HS-5 (cell line): ENCODE measurements around the gene CNIH1.

Experiments used
- DNase-seq: peaks from one replicate; pipeline ENCODE4 v3.0.0-alpha.2; 2012; ENCODE audit warnings: low read depth

Gene CNIH1

DNA sequence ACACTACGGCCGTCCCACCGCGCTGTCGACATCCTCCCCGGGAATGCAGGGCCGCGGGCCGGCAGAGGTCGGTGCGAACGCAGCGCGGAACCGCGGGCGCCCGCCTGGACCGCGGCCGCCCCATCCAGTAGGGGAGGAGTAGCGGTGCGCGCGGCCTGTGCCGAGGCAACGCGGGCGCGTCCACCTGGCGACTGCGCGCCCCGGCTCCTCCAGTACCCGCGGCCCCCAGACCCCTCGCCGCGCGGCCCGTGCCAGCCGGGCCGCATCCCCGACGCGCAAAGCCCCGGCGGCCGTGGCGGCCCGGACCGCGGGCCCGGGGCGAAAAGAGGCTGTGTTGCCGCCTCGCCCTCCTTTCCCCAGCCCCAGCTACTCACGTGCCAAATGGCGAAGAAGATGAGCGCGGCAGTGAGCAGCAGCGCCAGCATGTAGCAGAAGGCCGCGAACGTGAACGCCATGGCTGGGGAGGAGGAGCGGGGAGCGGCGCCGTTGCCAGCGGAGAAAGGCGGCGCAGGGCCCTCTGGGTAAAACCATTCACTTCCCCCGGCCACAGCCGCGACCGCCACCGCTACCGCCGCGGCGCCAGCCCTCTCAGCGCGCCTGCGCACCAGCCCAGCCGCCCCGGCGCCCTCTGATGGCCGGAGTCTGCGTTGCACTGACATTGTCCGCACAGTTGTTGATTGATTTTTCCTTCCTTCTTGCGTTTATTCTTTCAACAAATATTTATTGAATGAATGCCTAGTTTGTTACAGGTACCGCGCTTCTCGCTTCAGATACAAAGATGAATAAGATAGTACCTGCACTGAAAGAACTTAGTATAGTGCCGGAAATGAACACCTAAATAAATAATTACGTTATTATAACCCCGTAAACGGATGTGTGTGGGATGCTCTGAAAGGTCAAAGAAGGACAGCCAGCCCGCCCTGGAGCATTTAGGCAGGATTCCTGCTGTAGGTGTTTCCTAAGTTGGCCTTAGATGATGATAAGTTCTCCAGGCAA, at the start of gene CNIH1:
Gene CNIH1, minus strand, starts transcription at position 502 of the 996 bp plus-strand sequence. Its CDS starts 47 bp downstream, at position 455.
- DNase-seq = peak; percentile 61

DNA sequence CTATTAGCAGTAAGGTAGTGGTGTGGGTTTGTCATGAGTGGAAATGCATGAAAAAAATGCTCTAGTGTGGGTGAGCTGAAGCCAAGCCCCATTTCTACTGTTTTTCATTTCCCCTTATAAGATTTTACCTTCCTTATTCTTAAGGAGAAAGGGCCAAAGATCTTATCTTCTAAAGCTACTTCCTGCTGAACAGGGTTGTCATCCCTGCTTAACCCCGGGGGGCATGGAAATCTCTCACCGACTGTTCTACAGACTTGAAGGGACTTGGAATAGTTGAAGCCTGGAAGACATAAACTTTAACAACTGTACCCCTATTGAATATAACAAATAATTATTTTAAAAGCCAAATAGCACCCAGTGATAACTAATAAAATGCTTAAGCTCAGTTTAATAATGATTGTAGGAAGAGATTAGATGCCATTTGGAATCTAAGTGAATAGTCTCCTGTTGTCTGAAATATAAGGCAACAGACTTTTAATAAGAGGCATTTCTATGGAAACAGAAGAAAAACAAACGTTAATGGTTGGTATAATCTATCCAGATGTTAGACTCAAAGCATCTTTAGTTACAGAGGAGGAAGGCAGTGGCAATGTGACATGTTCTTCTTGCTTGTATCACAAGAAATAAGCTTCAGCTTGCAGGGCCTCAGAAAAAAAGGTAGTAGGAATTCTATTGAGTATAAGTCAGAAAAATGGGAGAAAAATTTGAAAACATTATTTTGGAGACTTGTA, 49.4 kb upstream of the CNIH1 start:
- no peak for DNase-seq

DNA sequence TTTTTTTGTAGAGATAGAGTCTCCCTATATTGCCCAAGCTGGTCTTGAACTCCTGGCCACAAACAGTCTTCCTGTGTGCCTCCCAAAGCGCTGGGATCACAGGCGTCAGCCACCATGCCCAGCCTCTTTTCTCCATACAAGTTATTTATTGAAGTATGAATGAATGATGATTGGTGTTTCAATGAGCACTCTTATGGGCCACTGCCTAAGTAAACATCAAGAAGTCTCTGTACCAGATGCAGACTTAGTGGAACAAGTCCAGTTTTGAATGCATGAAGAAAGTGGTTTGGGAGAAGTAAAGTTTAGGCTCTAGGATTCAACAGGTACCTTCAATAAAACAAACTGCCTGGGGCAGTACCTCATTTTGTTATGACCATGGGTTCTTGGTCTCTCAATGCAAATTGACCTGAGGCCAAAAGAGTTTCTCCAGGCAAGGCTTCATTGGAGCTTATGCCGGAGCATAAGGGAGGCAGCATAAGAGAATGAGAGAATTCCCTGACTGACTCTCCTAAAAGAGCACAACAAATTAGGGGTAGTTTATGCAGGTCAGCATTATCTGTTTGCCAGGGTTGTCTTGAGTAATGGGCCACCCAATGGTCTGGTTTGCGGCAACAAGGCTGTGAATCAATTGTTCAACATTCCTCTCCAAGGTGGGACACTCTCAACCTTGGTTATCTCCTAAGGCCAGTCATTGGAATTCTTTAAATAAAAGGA, 48.7 kb upstream of the CNIH1 start:
- DNase-seq = no peak

- DNase-seq = no peak
Observed at GRCh38 chr14:54489318-54489683, 48.1 kb upstream of the CNIH1 start.

GRCh38 chr14:54488646-54489317, 47.6 kb upstream of the CNIH1 start, which contains the start of gene GMFB:
GMFB (minus strand) TSS chr14:54488980; CDS start chr14:54488927, 53 bp downstream.
- DNase-seq = peak; percentile 65

GRCh38 chr14:54488318-54488645, 47.1 kb upstream of the CNIH1 start:
- DNase-seq = no peak

DNA sequence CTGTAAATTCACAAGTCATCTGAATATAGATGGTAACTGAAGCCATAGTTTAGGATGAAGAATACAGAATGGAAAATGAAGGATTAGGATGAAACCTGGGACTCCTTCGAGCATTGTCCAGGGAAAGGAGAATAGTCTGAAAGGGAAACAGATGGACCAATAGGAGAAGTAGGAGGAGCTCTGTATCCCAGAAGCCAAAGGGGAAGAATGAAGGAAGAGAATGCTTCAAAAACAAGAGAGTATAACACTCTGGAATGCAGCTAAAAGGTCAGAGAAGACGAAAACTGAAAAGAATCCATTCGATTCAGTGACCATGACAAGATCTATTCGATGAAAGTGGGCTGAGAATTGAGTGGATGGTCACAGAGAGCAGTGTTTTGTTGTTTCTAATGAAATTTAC, 46.6 kb upstream of the CNIH1 start:
- no peak for DNase-seq

DNA sequence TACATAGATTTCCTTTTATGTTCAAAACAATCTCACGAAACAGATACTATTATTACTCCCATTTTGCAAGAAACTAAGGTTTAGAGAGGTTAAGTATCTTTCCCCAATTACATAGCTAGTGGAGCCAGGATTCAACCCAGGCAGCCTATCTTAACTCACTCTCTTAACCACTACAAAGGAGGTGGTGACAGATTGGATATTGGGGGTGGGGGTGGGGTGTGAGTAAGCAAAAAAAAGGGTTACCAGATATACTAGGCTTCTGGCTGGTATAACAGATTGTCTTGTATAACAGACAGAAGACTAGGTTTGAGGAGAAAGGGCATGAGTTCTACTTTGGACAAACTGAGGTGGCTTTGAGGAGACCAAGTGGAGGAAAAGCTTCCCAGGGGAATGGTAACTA, 45.5 kb upstream of the CNIH1 start:
- DNase-seq = no peak

- DNase-seq = no peak
Observed at GRCh38 chr14:54483846-54484245, 42.7 kb upstream of the CNIH1 start.

DNA sequence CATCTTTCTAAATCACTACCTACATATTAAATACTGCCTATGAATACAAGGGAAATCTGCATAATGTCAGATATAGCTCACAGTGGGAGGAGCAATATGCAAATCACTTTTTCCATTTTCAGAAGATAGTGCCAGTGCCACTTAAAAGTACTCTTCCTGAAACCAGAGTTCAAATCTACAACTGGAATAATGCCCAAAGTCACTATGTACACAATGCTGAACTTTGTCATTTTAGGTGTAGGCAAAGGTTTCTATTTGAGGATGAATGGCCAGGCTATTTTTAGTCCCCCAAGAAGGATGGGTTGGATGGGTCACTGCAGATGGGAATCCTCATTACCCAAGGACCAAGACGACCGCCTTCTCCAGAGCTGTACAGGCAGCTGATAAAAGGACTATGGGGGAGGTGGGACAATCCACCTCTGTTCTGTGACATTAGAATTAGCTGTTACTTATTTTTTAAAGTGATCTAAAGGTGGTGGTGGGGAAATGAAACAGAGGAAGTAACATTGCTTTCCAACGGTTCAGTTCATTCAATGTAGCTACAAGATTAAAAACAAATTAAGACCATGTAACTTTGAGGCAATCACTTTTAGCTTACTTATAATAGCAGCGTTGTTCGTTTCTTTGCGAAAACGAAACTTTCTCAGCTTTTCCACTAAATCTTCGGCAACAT, 42.0 kb upstream of the CNIH1 start:
- DNase-seq = no peak

GRCh38 chr14:54481695-54482094, 40.5 kb upstream of the CNIH1 start:
- DNase-seq = no peak

- DNase-seq = no peak
Observed at GRCh38 chr14:54480830-54481562, 39.8 kb upstream of the CNIH1 start.

- DNase-seq = no peak
Observed at GRCh38 chr14:54478636-54479215, 37.6 kb upstream of the CNIH1 start.

DNA sequence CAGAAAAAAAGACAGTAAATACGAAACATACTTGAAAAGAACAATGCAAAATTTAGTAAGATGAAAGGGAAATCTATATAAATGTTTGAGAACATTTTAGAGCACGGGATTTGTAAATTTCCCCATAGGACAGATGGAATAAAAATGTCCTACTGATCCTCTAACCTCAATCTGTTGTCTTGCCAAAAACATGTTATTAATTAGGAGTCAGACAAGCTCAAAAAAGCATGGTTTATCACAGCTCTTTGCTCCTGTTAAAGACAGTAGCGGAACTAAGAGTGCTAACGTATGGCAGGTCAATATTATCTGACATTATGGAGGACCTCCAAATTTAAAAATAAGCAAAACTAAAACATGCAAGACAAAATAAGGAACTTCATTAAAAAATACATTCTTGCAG, 34.7 kb upstream of the CNIH1 start:
- DNase-seq = no peak

DNA sequence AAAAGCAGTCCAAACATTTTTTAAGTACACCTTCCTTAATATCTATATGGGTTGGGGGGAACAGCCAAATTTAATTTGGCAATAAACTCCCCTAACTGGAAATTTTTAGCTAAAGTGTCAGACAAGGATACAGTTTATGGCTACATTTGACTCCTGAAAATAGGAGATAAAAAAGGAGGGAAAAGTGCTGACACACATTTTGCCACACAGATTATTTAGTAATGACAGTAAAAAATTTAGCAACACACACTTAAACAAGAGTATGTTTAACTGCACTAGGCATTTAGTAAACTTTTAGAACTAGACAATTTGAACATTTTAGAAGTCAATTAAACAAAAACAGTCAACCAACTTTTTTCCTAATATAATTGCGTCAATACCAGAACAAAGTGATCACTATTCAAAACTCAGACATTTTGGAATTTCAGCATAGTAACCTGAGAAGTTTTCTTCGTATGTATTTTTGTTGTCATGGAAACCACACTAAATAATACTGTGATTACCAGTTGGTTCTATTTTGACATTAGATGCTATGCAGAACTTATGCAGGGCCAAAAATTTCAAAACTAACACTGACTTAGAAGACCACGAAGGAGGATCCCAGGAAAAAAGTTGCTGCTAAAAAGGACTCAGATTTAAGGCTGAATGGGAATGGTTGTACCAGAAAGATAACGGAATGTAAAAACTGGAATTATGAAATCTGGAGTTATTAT, 34.2 kb upstream of the CNIH1 start:
- no peak for DNase-seq

DNA sequence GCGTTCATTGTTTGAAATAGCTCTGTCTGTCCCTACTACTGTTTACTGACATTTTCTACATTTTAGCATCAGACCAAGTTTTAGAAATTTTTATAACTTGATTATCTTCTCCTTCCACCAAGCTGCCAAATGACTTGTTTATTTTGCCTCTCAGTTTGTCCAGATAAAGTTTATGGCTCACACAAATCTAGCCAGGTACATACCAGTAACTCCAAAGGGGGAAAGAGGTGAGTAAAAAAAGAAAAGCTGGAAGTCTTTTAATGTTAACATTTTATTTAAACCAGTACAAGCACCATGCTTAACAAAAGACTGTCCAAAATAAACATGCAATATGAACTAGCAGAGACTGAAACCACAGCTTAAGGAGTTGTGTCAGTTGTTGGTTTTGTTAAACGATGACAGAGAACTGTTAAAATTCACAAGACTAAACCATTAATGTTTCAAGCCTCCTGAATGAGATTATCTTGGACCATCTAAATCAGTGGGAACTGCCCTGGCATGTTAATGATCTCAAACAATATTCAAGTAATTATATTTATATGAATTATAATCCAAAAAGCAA, 33.1 kb upstream of the CNIH1 start:
- DNase-seq = no peak

- no peak for DNase-seq
Observed at GRCh38 chr14:54472315-54472714, 31.1 kb upstream of the CNIH1 start.

- no peak for DNase-seq
Observed at GRCh38 chr14:54471641-54472040, 30.5 kb upstream of the CNIH1 start.

- DNase-seq = no peak
Observed at GRCh38 chr14:54470701-54471100, 29.5 kb upstream of the CNIH1 start.
